AG04449 (cell line): ENCODE measurements around the gene SPP1.

Experiments
- CTCF ChIA-PET: fragments of 350-600 bp; formaldehyde crosslinking; extraction: SDS; loops from one replicate; lab custom pipeline; 2021; ENCODE audit warnings: antibody characterized with exemption; lab: Yijun Ruan, JAX
- POLR2A ChIA-PET: fragments of 400-600, 350-600 bp; formaldehyde crosslinking; extraction: SDS; loops from one replicate; lab custom pipeline; 2020; ENCODE audit warnings: antibody characterized with exemption, inconsistent platforms; lab: Yijun Ruan, JAX
- DNase-seq: peaks from one replicate; pipeline ENCODE4 v3.0.0-alpha.2; 2010; ENCODE audit warnings: low read depth, low spot score
- H3K4me3 ChIP-seq: 2 replicates; pipeline ENCODE4 v1.5.1; 2011; ENCODE audit warnings: low read depth, mild to moderate bottlenecking, control low read depth, low read length
- CTCF ChIP-seq: IDR thresholded peaks from one replicate; pipeline ENCODE4 v1.5.1; 2011; ENCODE audit warnings: mild to moderate bottlenecking, moderate library complexity, low read length, control low read depth, inconsistent platforms; ENCODE audit not compliant: insufficient read depth; ENCODE audit errors: missing control alignments

Gene SPP1

GRCh38 chr4:87941537-87942392, 33.7 kb upstream of the SPP1 start:
- H3K4me3 ChIP-seq: no peak overlapping the region
- ChIA-PET POLR2A (no interaction called here), CTCF (interaction anchor here (1.7 kb wide), 1 partner anchor 32 kb away, joined by 5 read pairs; no protein-coding TSS in a partner anchor)
- no peak for TF ChIP-seq CTCF
- DNase-seq: no peak

- ChIA-PET CTCF (interaction anchor here (1.5 kb wide), 1 partner anchor 10 kb away, joined by 6 read pairs; no protein-coding TSS in a partner anchor), POLR2A (no interaction called here)
- no peak for TF ChIP-seq CTCF
- no peak overlapping the region for H3K4me3 ChIP-seq
- DNase-seq: no peak
Measured at GRCh38 chr4:87943660-87944149, 31.8 kb upstream of the SPP1 start.

GRCh38 chr4:87944967-87945366, 30.5 kb upstream of the SPP1 start:
- CTCF ChIA-PET: interaction anchor here (1.5 kb wide), 1 partner anchor 8 kb away, joined by 6 read pairs; no protein-coding TSS in a partner anchor
- POLR2A ChIA-PET: no interaction called here
- TF ChIP-seq CTCF: no peak
- H3K4me3 ChIP-seq: no peak overlapping the region
- DNase-seq: no peak

GRCh38 chr4:87946766-87947165, 28.7 kb upstream of the SPP1 start:
- no peak for DNase-seq
- H3K4me3 ChIP-seq: no peak overlapping the region
- TF ChIP-seq CTCF: no peak
- POLR2A ChIA-PET: no interaction called here
- CTCF ChIA-PET: interaction anchor here (1.0 kb wide), 1 partner anchor 11 kb away, joined by 3 read pairs; no protein-coding TSS in a partner anchor

GRCh38 chr4:87947381-87948160, 27.9 kb upstream of the SPP1 start:
- no peak for TF ChIP-seq CTCF
- DNase-seq: no peak
- H3K4me3 ChIP-seq: no peak overlapping the region
- POLR2A ChIA-PET: no interaction called here
- CTCF ChIA-PET: interaction anchor here (1.0 kb wide), 2 partner anchors 10 to 26 kb away, joined by 3 to 5 read pairs; no protein-coding TSS in a partner anchor
